T-helper 2 cell treated with Interferon-gamma antibody and Interleukin-4, amounts not matched to agents 5 μg/mL and 100 μg/mL, for 36 hours (primary cell): ENCODE results near the gene NCLN.
A peak's percentile ranks its signal among the peaks of the same experiment; 100 is the strongest.
"Not testable (repeated sequence)": the region's sequence is repeated elsewhere in the genome, so short reads cannot be mapped to it uniquely, and the experiment has no call there.

Experiments
- DNase-seq: peaks from one replicate; pipeline ENCODE4 v3.0.0; 2021; ENCODE audit warnings: low spot score
- H3K27ac Mint-ChIP-seq: one replicate; pipeline ENCODE4 v1.8.0; 2021; ENCODE audit warnings: mild to moderate bottlenecking, mixed read lengths
- H3K27me3 Mint-ChIP-seq: one replicate; pipeline ENCODE4 v1.8.0; 2021; ENCODE audit warnings: low read depth, mixed read lengths
- H3K36me3 Mint-ChIP-seq: one replicate; pipeline ENCODE4 v1.8.0; 2021; ENCODE audit warnings: low read depth, mixed read lengths
- H3K4me1 Mint-ChIP-seq: one replicate; pipeline ENCODE4 v1.8.0; 2021; ENCODE audit warnings: low read depth, mixed read lengths
- H3K4me3 Mint-ChIP-seq: one replicate; pipeline ENCODE4 v1.8.0; 2022; ENCODE audit warnings: mild to moderate bottlenecking, moderate library complexity, mixed read lengths
- H3K9me3 Mint-ChIP-seq: one replicate; pipeline ENCODE4 v1.8.0; 2021; ENCODE audit warnings: mixed read lengths

NCLN gene

GRCh38 chr19:3183721-3184641 lies 1.7 kb upstream of the NCLN start:
- no peaks in the 10 kb centered on the region for H3K9me3 Mint-ChIP-seq
- peaks cover 35% of the 10 kb centered on the region for H3K4me1 Mint-ChIP-seq
- H3K27ac Mint-ChIP-seq: peak overlapping the region; percentile 63
- H3K27me3 Mint-ChIP-seq: no peaks in the 10 kb centered on the region
- peak overlapping the region; percentile 91 for H3K4me3 Mint-ChIP-seq
- DNase-seq: no peak
- H3K36me3 Mint-ChIP-seq: peaks cover 59% of the 10 kb centered on the region

GRCh38 chr19:3184847-3185460 lies 776 bp upstream of the NCLN start:
- DNase-seq: no peak
- Mint-ChIP-seq H3K4me1 (peaks cover 38% of the 10 kb centered on the region), H3K27ac (peak overlapping the region; percentile 86), H3K4me3 (peak overlapping the region; percentile 91), H3K36me3 (peaks cover 50% of the 10 kb centered on the region), H3K27me3 (no peaks in the 10 kb centered on the region), H3K9me3 (no peaks in the 10 kb centered on the region)

- Mint-ChIP-seq H3K27ac (peak overlapping the region; percentile 87), H3K9me3 (no peaks in the 10 kb centered on the region), H3K27me3 (no peaks in the 10 kb centered on the region), H3K36me3 (peaks cover 37% of the 10 kb centered on the region), H3K4me3 (peak overlapping the region; percentile 93), H3K4me1 (peaks cover 38% of the 10 kb centered on the region)
- no peak for DNase-seq
These were observed 494 bp downstream of the NCLN start for GRCh38 chr19:3186160-3186688.

GRCh38 chr19:3186891-3187661 lies 1.3 kb downstream of the NCLN start:
- DNase-seq: no peak
- peaks cover 38% of the 10 kb centered on the region for H3K4me1 Mint-ChIP-seq
- H3K9me3 Mint-ChIP-seq: no peaks in the 10 kb centered on the region
- H3K36me3 Mint-ChIP-seq: peaks cover 32% of the 10 kb centered on the region
- H3K27ac Mint-ChIP-seq: peak overlapping the region; percentile 87
- H3K27me3 Mint-ChIP-seq: no peaks in the 10 kb centered on the region
- H3K4me3 Mint-ChIP-seq: peak overlapping the region; percentile 93

- peaks cover 27% of the 10 kb centered on the region for H3K36me3 Mint-ChIP-seq
- H3K27ac Mint-ChIP-seq: peak overlapping the region; percentile 87
- no peak for DNase-seq
- H3K27me3 Mint-ChIP-seq: no peaks in the 10 kb centered on the region
- H3K4me1 Mint-ChIP-seq: peaks cover 38% of the 10 kb centered on the region
- no peaks in the 10 kb centered on the region for H3K9me3 Mint-ChIP-seq
- peak overlapping the region; percentile 93 for H3K4me3 Mint-ChIP-seq
These were observed 2.2 kb downstream of the NCLN start for GRCh38 chr19:3187662-3188511.

GRCh38 chr19:3188627-3189596 lies 3.2 kb downstream of the NCLN start:
- Mint-ChIP-seq H3K9me3 (no peaks in the 10 kb centered on the region), H3K27me3 (no peaks in the 10 kb centered on the region), H3K4me1 (peaks cover 35% of the 10 kb centered on the region), H3K27ac (peak overlapping the region; percentile 36), H3K36me3 (peaks cover 19% of the 10 kb centered on the region), H3K4me3 (peak overlapping the region; percentile 93)
- no peak for DNase-seq

GRCh38 chr19:3189702-3190469 lies 4.2 kb downstream of the NCLN start:
- Mint-ChIP-seq H3K4me3 (no peak overlapping the region), H3K9me3 (no peaks in the 10 kb centered on the region), H3K36me3 (peaks cover 20% of the 10 kb centered on the region), H3K4me1 (peaks cover 26% of the 10 kb centered on the region), H3K27ac (no peak overlapping the region), H3K27me3 (no peaks in the 10 kb centered on the region)
- DNase-seq: no peak

- DNase-seq: no peak
- Mint-ChIP-seq H3K36me3 (peaks cover 16% of the 10 kb centered on the region), H3K9me3 (no peaks in the 10 kb centered on the region), H3K27ac (no peak overlapping the region), H3K4me3 (no peak overlapping the region), H3K27me3 (no peaks in the 10 kb centered on the region), H3K4me1 (peaks cover 21% of the 10 kb centered on the region)
These were observed 4.7 kb downstream of the NCLN start for GRCh38 chr19:3190470-3190770.

- no peaks in the 10 kb centered on the region for H3K27me3 Mint-ChIP-seq
- H3K9me3 Mint-ChIP-seq: no peaks in the 10 kb centered on the region
- peaks cover 20% of the 10 kb centered on the region for H3K4me1 Mint-ChIP-seq
- H3K36me3 Mint-ChIP-seq: peaks cover 19% of the 10 kb centered on the region
- H3K27ac Mint-ChIP-seq: peak overlapping the region; percentile 45
- DNase-seq: no peak
- no peak overlapping the region for H3K4me3 Mint-ChIP-seq
These were observed 5.4 kb downstream of the NCLN start for GRCh38 chr19:3190921-3191805.

- H3K4me3 Mint-ChIP-seq, H3K27me3 Mint-ChIP-seq, H3K9me3 Mint-ChIP-seq, H3K27ac Mint-ChIP-seq, DNase-seq: not testable (repeated sequence)
- Mint-ChIP-seq H3K36me3 (peaks cover 17% of the 10 kb centered on the region), H3K4me1 (peaks cover 16% of the 10 kb centered on the region)
These were observed 6.0 kb downstream of the NCLN start for GRCh38 chr19:3191806-3192104.

GRCh38 chr19:3192228-3192635 lies 6.5 kb downstream of the NCLN start:
- Mint-ChIP-seq H3K9me3 (no peaks in the 10 kb centered on the region), H3K27me3 (no peaks in the 10 kb centered on the region), H3K4me3 (no peak overlapping the region), H3K4me1 (peaks cover 12% of the 10 kb centered on the region), H3K27ac (no peak overlapping the region), H3K36me3 (peaks cover 15% of the 10 kb centered on the region)
- no peak for DNase-seq
